Testis (tissue), 5 donors: Measurements from ENCODE around the gene RP2. TPM values are rescaled to one million over a fixed set of nuclear protein-coding genes. Genes with fewer than 3 reads are reported as not detected.

Experiments used
- DNase-seq: peaks from one replicate; pipeline ENCODE4 v3.0.0-alpha.2; 2019
- H3K27ac ChIP-seq, 2 donors: fragments of 200-600 bp; sonication (generic); one replicate each; pipeline ENCODE4 v1.5.1; 2019
- H3K27me3 ChIP-seq: fragments of 200-600 bp; sonication (generic); one replicate; pipeline ENCODE4 v1.5.1; 2019
- H3K36me3 ChIP-seq: fragments of 200-600 bp; sonication (generic); one replicate; pipeline ENCODE4 v1.5.1; 2017; ENCODE audit warnings: low read depth; ENCODE audit errors: missing control alignments
- H3K4me1 ChIP-seq: fragments of 200-600 bp; sonication (generic); one replicate; pipeline ENCODE4 v1.5.1; 2019
- H3K4me3 ChIP-seq, 2 donors: fragments of 200-600 bp; sonication (generic); one replicate each; pipeline ENCODE4 v1.5.1; 2017 to 2019
- H3K9me3 ChIP-seq: fragments of 200-600 bp; sonication (generic); one replicate; pipeline ENCODE4 v1.5.1; 2017
- CTCF ChIP-seq, 3 experiments: fragments of 450-650 bp in 2 of 3; fragments of 200-600 bp in 1 of 3; sonication (generic) in 1 of 3; IDR thresholded peaks; one replicate each; pipeline ENCODE4 v1.5.1; 2016 to 2019; ENCODE audit warnings: antibody characterized with exemption in 3 of 3, mild to moderate bottlenecking in 2 of 3, moderate library complexity in 1 of 3
- POLR2A ChIP-seq: fragments of 450-650 bp; IDR thresholded peaks from one replicate; pipeline ENCODE4 v1.6.1; 2017; ENCODE audit warnings: antibody characterized with exemption, mild to moderate bottlenecking, moderate library complexity
- WGBS, 2 donors: methylation state at CpG; one replicate each; pipeline ENCODE4 v1.1.5; 2018; 5-methylcytosine and 5-hydroxymethylcytosine counted together
- intact Hi-C: fragments of 100-400 bp; cut with DNase I; formaldehyde crosslinking; loops from one replicate; pipeline ENCODE4 v1.15.1; 2023; ENCODE audit warnings: low total_unique reads
- long read RNA-seq, 2 donors: transcript quantifications; one replicate each; lab custom pipeline, GENCODE V29; 2026
- polyA plus RNA-seq: library from polyadenylated mRNA; stranded (reverse); fragments of 350-450 nt; fragmentation: Illumina TruSeq; extraction: RNeasy Lipid Tissue Mini Kit (QIAGEN cat#74804); gene quantifications from one replicate; pipeline ENCODE4 v1.2.3, GENCODE V29; 2014; ENCODE audit warnings: low read depth, low replicate concordance; ENCODE audit not compliant: insufficient read depth
- total RNA-seq, 2 donors: library from RNA; depleted of rRNA; stranded (reverse); fragments of >200 nt; gene quantifications; one replicate each; pipeline ENCODE4 v1.2.3, GENCODE V29; 2016

The RP2 gene
- total RNA-seq: 1 to 10 TPM; 6.1 to 6.6 TPM
- polyA plus RNA-seq: 7.8 TPM
- long read RNA-seq, donor 1, partial matches to known transcripts: 14 of 18 reads
- long read RNA-seq, donor 1, other reads (novel, unspliced or antisense): 0 of 18 reads
- long read RNA-seq, donor 2, transcript RP2-201 (5 exons, 3,803 nt): major isoform, 6 of 6 reads
- long read RNA-seq, donor 2, partial matches to known transcripts: 0 of 6 reads
- long read RNA-seq, donor 2, other reads (novel, unspliced or antisense): 0 of 6 reads

DNA sequence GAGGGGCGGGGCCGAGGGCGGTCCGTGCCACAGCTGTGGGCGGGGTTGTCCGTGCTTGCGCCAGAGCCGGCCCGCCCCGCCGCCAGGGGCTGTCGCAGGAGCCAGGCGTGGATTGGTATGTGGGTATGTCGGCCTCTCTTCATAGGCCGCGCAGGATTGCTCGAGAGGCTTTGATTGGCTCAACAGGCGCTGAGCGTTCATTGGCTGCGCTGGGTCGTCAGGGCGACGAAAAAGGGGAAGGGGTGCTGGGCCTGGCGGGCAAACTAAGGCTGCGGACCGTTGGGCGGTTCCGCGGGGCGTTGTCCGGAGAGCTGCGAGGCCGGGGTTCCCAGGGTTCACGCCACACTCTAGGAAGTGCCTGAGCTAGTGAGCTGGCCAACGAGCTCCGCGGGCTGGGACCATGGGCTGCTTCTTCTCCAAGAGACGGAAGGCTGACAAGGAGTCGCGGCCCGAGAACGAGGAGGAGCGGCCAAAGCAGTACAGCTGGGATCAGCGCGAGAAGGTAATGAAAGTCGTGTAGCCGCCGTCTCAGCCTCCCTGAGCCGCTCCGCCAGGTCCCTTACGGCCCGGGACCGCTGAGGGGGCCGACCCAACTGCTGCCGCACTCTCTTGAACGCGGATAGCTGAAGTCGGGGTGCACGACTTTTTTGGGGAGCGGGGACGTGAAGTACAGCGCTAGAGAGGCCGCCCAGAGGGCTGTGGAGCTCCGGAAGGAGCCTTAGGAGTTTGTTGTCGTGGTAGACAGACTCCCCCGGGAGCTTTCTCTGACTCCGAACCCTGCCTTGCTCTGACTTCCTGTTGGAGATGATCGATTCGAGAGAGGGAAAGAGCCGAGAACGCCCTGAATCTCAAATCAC, at the start of gene RP2:
Gene RP2, plus strand, starts transcription at position 343 of the 857 bp plus-strand sequence. Its CDS starts 58 bp downstream, at position 401.
- no peaks in the 10 kb centered on the region for H3K9me3 ChIP-seq
- H3K27me3 ChIP-seq: no peaks in the 10 kb centered on the region
- TF ChIP-seq CTCF (IDR thresholded peaks at IDR 0.05): peak in 2 of 3 experiments; percentile 44 to 49
- peak; percentile 51 for TF ChIP-seq POLR2A
- H3K4me3 ChIP-seq: peak within 1 kb of the TSS; percentile 71 to 81
- H3K36me3 ChIP-seq: no peaks in the 10 kb centered on the region
- WGBS, 2 donors: 1% methylated on average over 39 of the region's 71 CpGs; no CpG with 5 or more reads in 1 of the 2 donors
- H3K27ac ChIP-seq: peak within 1 kb of the TSS; percentile 80 to 90
- H3K4me1 ChIP-seq: no peaks in the 10 kb centered on the region
- peak; percentile 94 for DNase-seq
- intact Hi-C loops: no loop called here

GRCh38 chrX:46788902-46789301, 47.9 kb upstream of the RP2 start:
- no peaks in the 10 kb centered on the region for H3K27me3 ChIP-seq
- H3K27ac ChIP-seq: no peak overlapping the region
- 57 to 70% methylated on average over 4 of the region's 4 CpGs for WGBS, 2 donors
- no peaks in the 10 kb centered on the region for H3K36me3 ChIP-seq
- intact Hi-C loops: no loop called here
- no peak for TF ChIP-seq CTCF (IDR thresholded peaks at IDR 0.05)
- no peak for TF ChIP-seq POLR2A
- no peak overlapping the region for H3K4me3 ChIP-seq
- DNase-seq: no peak
- no peaks in the 10 kb centered on the region for H3K4me1 ChIP-seq
- no peaks in the 10 kb centered on the region for H3K9me3 ChIP-seq

GRCh38 chrX:46791927-46792809, 44.7 kb upstream of the RP2 start:
- H3K4me3 ChIP-seq: no peak overlapping the region
- DNase-seq: no peak
- intact Hi-C loops: no loop called here

GRCh38 chrX:46792810-46793188, 44.0 kb upstream of the RP2 start:
- intact Hi-C loops: no loop called here

More at GRCh38 chrX:46791927-46792809, 44.7 kb upstream of the RP2 start:
- H3K27ac ChIP-seq: no peak overlapping the region
- H3K27me3 ChIP-seq: no peaks in the 10 kb centered on the region
- 38 to 42% methylated on average over 4 to 5 of the region's 7 CpGs for WGBS, 2 donors
- H3K4me1 ChIP-seq: no peaks in the 10 kb centered on the region
- no peaks in the 10 kb centered on the region for H3K9me3 ChIP-seq
- TF ChIP-seq POLR2A (no peak), CTCF (IDR thresholded peaks at IDR 0.05) (no peak)
- no peaks in the 10 kb centered on the region for H3K36me3 ChIP-seq

More at GRCh38 chrX:46792810-46793188, 44.0 kb upstream of the RP2 start:
- Histone ChIP-seq H3K27ac (no peak overlapping the region), H3K27me3 (no peaks in the 10 kb centered on the region), H3K36me3 (no peaks in the 10 kb centered on the region), H3K9me3 (no peaks in the 10 kb centered on the region), H3K4me3 (no peak overlapping the region), H3K4me1 (no peaks in the 10 kb centered on the region)
- WGBS, 2 donors: 63 to 65% methylated on average over 4 of the region's 4 CpGs
- no peak for DNase-seq
- TF ChIP-seq POLR2A (no peak), CTCF (IDR thresholded peaks at IDR 0.05) (no peak)
